ENCODE measurements around the gene SLC6A6.

Gene SLC6A6

DNA sequence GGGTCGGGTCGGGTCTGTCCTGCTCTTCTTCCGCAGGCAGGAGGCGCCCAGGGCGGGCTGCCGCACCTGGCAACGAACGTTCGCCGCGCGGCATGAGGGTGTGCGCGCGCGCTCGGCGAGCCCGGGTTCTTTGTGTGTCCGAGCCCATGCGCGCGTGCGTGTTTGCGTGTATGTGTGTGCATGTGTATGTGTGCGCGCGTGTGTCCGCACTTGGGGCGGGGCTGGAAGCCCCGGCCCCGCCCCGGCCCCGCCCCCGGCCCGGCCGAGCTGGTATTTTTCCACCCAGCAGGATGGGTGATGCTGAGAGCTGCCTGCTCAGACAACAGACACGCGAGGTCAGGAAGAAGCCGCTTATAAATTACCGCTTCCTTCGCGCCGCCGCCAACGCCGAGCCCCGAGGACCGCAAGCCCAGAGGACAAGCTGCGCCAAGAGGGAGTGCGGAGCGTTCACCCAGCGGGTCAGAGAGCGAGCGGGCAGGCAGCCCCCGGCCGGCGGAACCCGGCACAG, at the start of gene SLC6A6:
SLC6A6 (plus strand) TSS at position 303 of the 508 bp plus-strand sequence. CDS start 41,029 bp downstream, outside the sequence.
- peak; percentile 98 for DNase-seq (ENCODE audit: low read depth, low spot score)

DNA sequence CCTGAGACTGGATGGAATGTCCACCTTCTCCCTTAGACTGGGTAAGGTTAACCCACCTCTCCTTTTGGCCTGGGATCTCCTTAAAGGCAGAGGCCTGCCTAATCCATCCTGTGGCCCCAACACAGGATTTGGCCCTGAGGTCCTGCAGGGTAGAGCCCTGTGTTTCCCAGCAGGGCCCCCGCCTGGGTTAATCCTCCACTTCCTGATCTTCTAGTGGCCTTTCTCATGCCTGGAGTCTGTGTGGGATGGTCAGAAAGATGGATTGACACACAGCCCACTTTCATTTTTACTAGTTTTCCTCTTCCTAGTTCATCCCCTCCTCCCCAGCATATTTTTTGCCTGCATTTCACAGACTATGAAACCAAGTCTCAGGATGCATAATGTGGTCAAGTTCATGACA, 48.9 kb upstream of the SLC6A6 start:
- peak; percentile 33 for DNase-seq (ENCODE audit: low read depth, low spot score)

DNA sequence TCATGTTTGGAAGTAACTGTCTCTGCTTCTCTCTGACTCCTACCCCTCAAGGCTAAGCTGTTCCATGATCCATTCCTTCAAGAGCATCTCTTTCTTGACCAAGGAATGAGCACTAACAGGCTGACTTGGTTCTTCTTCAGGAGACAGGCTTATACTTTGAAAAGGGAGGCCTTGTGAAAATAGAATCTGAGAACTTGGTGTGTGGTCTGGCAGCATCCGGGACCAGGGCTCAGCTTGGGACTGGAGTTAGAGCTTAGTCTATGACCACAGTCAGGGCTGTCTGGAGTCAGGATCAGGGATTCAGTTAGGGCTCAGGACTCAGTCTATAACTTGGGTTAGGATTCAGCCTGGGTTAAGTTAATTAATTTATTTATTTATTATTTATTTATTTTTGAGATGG, 44.9 kb upstream of the SLC6A6 start:
- DNase-seq (ENCODE audit: low read depth, low spot score), result no peak

DNA sequence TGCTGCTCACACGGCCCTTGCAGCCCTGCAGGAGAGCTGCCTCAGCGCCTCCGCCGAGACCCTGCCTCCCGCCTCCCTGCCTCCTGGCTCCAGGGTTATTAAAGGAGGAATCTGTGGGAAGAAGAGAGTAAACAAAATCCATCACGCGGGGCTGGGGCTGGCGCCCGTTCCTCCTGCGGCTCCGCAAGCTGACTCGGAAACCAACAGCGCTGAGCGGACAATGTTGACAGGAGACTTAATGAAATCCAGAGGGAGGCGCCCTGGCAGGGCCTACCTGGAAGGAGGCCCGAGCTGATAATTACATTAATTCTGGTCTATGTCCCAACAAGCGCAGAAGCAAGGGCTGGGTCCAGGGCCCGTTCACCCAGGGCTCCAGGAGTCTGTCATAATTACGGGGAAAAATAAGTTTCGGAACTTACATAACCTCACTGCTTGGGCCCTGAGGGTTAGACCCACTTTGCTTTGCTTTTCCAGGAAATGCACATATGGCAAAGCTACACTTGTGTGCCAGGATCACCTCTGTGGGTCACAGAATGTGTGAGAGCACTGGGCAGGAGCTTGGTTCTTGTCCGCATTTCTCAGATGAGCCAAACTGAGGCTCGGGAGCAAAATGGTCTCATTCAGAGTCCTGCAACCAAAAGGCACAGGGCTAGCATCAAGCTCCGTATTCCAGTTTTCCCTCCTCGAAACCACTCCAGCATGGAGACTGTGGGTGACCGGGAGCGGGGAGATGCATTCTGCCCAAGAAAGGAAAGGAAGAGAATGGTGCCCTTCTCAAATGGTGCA, 43.8 kb upstream of the SLC6A6 start:
- peak; percentile 78 for DNase-seq (ENCODE audit: low read depth, low spot score)

DNA sequence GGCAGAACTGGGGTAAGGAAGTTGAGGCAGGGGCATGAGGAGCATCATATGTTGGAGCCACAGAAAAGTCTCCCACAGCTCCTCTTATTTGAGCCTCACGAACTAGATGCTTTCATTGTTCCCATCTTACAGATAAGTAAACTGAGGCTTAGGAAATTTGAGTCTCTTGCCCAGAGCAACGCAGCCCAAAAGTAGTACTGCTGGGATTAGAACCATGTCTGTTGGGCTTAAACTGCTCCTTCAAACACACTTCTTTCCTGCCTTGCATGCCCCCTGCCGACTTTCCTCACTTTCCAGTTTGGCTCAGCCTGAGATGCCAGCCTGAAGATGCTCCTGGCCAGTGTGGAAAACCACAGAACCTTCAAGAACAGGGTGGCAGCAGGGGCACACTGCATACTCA, 43.1 kb upstream of the SLC6A6 start:
- no peak for DNase-seq (ENCODE audit: low read depth, low spot score)

DNA sequence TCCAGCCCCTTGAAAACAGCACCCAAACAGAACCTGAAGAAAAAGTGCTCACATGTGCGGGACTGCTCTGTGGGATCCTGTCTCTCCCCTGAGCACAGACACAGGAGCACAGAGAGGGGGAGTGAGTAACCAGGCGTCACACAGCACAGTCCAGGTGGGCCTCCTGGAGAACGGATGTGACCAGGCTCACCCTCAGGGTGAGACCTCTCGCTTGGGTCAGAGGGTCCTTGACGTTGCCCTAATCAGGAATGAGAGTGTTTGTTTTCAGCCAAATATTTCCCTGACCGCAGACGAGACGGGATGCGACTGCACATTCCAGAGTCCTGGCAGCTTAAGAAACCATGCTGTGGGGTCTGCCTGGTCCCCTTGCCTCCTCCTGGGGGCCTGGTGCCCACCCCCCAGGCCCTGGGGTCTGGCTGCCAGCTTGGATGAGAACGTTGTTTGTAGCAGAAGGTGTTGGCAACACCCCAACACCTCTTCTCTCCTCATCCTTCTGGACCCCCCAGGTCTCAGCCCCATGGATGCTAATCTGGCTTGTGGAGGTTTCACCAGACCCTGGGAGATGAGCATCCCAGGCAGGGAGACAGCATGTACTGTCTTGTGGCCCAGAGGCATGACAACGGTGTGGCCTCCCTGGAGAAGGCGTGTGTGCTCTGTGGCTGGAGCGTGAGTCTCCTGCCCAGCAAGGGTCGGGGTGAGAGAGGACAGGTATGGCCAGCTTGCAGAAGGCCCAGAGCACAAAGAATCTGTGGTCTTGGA, 42.1 kb upstream of the SLC6A6 start:
- DNase-seq (ENCODE audit: low read depth, low spot score), result no peak

DNA sequence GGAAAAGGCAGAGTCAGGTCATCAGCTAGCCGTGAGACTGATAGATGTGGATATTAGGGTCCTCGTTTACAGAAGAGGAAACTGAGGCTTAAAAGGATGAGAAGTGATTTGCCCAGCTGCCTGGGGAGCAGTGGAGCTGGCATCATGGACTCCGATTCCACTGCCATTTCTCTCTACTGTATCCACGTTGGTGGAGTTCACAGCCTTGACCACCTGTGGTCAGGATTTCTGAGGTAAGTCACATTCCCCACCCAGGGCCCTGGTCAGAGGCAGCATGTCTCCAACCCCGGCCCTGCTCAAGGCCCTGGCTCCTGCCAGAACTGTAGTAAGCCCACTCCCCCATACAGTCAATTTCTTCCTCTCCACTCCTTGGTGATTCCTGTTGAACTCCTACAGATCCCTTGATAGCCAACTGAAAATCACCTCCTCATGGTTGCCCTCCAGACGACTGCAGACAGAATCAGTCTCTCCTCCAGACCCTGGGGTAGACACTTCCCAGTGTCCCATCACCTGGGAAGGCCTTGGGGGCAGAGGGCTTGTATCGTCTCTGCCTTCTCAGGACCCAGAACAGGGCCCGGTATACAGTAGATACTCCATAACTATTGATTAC, 41.2 kb upstream of the SLC6A6 start:
- no peak for DNase-seq (ENCODE audit: low read depth, low spot score)

DNA sequence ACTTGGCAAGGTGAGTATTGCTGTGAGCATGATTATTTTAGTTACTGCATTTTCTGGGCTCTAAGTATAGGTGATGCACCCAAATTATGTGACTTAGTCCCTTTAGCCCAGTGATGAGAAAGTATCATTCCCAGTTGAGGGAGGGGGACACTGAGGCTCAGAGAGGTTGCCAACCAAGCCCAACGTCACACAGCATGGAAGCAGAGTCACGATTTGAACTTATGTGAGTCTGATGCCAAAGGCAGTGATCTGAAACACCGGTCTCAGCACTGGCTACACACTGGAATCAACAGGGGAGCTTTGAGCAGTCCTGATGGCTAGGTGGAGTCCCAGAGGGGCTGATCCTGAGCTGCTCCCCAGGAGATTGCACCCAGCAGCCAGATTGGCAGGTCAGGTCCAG, 39.5 kb upstream of the SLC6A6 start:
- DNase-seq (ENCODE audit: low read depth, low spot score), result no peak

DNA sequence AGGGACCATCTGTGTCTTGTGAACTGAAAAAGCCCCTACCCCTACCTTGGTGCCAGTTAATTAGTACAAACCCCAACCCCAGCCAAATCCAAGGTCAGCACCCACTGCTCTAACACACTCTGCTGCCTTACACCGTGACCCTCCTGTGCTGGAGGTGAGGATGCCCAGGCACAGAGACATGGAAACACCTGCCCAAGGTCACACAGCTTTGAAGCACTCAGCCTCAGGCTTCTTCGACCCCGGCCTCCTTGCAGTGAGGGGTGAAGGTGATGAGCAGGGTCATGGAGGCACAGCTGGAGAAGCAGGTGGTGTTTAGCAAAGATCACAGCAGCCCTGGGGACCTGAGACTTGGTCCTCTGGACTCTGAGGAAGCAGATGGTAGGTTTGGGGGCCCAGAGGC, 39.0 kb upstream of the SLC6A6 start:
- DNase-seq (ENCODE audit: low read depth, low spot score), result no peak

DNA sequence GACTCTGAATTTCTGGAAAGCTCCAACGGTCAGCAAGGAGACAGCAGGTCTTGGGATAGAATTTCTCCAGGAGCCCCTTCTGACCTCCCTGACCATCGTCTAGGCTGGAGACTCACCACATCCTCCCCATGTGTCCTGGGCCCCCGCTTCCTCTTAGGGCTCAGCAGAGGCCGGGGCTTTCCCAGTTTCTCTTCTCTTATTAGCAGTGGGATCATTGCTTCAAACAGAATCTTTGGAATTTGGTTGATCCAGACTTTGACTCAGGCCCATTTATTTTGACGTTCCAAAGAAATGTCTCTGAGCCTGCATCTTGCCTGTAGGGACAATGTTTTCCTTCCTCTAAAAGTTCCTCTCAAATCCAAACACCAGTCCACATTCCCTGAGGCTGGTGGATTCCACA, 38.4 kb upstream of the SLC6A6 start:
- DNase-seq (ENCODE audit: low read depth, low spot score), result no peak

DNA sequence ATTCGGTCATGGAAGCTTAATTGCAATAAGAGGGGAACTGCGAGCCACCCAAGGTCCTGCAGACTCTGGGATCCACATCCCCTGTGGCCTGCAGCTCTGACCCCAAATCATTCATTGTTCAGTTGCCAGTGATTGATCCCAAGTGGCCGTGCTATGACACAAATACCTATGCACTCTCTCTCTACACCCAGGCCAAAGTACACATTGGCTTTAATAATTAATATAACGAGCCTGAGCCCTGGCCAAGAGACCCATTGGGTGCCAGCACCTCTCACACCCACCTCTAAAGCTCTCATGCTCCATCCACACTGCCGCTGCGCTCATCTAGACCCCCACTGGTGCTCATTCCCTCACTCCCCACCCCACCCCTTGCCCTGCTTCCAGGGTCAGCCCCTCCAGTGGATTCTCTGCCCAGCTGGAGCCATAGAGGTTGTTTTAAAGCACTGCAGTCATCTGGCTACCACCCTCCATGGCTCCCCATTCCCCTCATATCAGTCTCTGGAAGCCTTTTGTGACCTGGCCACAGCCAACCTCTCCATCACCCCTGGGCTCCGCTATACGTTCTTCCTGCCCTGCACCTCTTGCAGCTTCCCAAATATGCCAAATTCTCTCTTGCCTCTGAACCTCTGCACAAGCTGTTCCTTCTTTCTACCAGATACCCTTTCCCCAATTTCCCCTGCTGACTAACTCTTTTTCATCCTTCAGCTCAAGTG, 37.7 kb upstream of the SLC6A6 start:
- no peak for DNase-seq (ENCODE audit: low read depth, low spot score)

DNA sequence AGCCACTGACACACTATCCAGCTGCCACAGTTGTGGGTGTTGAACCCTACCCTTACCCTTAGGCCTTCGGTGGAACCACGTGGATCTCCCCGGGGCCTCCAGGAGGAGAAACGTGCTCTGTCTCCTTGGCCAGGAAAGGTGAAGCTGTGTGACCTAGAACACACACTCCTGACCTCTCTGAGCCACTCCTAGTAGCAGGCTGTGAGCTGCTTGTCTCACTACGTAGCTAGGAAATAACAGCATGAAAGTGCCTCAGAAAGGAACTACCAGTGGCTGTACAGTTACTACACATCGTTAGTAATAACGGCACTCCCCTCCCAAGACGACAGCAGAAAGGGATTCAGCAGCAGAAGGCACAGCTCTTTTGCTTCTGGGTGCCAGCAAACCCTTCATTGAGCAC, 36.2 kb upstream of the SLC6A6 start:
- DNase-seq (ENCODE audit: low read depth, low spot score), result no peak

DNA sequence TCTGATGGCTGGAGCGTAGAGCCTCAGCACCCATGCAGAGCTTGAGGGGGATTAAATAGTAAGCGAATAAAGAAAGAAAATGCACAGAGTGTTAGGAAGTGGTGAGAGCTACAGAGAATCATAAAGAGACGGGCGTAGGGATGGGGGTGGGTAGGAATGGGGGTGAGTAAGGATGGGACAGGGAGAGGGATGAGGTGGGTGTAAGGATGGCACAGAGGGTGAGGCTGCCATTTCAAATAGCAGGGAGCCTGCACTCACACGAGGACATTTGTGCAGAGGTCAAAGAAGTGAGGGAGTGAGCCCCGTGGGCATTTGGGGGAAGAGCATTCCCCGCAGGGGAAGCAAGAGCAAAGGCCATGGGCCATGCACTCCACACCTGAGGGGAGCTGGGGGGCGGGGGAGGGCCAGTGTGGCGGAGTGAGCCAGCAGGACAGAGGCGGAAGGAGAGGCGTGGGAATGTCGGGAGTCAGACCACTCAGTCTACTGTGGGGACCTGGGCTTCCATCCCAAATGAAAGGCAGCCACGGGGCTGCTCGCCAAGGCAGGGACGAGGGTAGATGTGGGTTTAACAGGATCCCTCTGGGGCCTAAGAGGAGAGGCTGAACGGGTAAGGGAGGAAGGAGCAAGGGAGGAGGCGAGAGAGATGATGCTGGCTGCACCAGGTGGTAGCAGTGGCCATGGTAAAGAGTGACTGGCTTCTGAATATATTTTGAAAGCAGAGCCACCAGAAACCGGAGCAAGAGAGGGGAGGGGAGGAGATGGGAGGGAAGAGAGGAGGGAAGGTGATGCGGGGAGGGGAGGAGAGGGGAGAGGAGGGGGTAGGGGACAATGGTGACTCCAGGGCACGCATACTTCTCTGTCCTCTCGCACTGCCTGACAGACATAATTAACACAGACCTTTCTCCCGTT, 35.2 kb upstream of the SLC6A6 start:
- DNase-seq (ENCODE audit: low read depth, low spot score), result no peak

DNA sequence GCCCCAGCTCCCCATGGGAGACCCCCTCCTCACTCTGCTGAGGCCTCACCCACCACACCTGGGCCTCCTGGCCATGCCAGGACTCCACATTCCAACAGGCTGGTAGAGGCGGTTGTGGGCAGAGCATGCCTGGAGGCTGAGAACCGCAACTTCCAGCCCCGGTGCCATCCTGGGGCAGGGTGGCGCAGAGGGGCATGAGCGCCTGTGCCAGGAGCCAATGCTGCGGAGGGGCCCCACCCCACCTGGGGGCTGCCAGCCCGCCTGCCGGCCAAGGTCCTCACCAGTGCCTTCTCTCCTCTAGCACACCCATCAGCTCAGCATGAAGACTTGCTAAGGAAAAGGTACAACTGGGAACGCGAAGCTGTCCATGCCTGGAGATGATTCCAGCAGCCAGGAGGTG, 34.3 kb upstream of the SLC6A6 start:
- DNase-seq (ENCODE audit: low read depth, low spot score), result no peak

DNA sequence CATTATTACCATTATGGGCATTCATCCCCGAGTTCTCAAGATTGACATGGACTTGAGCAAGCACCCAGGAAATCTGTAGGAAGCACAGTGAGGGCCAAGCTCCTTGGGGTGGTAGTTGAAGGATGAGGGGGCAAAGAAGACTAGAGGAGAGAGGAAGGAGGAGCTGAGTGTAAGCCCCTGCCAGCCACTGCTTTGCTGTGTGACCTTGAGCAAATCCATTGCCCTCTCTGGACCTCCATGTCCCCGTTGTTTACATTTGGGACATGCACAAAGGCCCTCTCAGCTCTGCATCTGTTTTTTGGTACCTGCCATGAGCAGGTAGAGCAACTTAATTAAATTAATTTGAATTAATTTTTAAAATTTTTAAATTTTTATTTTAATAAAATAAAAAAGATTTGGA, 33.5 kb upstream of the SLC6A6 start:
- no peak for DNase-seq (ENCODE audit: low read depth, low spot score)

DNA sequence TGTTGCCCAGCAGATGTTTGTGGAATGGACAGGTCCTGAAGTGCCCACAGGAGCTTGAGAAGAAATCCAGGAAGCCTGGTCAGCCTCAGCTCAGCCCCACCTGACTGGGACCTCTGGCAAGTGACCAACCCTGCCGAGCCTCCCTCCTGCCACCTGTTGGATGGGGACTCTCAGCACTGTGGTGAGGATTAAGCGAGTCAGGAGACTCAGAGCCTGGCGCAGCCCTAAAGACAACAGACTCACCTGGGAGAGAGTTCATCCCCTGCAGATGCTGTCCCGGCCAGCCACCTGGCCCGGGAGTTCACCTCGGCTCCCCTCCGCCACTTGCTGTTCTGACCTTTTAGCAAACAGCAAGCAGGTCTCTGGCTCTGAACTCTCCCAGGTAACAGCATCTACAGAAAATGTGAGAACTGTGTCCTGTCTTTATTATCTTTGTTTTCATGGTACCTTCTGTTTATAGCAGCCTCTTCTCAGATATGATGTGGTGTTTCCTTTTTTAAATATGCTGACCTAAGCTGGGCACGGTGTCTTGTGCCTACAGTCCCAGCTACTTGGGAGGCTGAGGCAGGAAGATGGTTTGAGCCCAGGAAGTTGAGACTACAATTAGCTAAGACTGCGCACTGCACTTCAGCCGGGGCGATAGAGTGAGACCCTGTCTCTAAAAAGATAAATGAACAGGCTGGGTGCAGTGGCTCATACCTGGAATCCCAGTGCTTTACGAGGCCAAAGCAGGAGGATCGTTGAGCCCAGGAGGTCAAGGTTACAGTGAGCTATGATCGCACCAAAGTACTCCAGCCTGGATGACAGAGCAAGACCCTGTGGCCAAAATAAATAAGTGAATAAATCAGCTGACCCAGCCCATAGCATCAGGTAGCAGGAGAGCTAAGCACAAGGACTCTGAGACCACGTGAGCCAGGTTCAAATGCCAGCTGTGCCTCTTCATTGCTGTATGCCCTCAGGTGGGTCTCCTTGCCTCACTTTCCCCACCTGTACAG, 32.4 kb upstream of the SLC6A6 start:
- DNase-seq (ENCODE audit: low read depth, low spot score), result peak; percentile 77

DNA sequence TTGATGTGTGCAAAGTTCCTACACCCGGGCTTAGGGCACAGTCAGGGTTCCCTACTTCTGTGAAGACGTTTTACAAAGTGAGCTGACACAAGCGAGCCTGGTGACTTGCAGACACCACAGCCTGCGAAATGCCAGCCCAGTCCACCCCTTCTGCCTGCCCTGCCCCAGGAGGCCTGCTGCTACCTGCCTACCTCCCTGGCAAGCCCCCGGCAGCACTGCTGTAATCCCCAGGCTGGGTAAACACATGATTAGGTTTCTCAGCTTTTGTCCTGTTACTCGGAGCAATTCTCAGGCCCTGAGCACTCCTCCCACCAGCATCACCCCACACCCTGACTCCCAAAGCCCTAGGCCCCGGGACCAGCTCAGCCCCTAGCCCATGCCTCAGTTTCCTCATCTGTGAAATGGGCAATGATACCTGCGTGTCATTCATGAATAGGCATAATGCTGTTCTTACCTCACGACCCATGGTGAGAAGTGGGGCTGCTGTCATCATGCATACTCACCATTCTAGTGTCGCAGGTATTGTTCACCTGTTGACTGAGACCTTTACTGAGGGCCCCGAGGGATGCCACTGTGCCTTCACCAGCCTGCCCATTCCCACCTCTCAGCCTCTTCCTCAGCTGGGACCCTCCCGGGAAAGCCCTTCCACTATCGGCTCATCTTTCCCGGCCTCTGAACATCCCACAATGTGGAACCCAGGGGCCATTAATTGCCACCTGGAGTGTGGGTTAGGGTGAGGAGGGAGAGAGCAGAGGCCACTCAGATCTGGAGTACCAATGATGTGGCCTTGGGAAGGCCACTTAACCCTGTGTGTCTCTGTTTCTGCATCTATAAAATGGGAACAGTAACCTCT, 31.5 kb upstream of the SLC6A6 start:
- DNase-seq (ENCODE audit: low read depth, low spot score), result no peak
